ENCODE data around the gene CHST11. TPM values are rescaled to one million over a fixed set of nuclear protein-coding genes. Genes with fewer than 3 reads are reported as not detected.

Gene CHST11
- total and polyA plus RNA-seq, 8 donors: 11.1 to 56.9 (median 14.8) TPM

GRCh38 chr12:104566244-104566993 lies 109.7 kb downstream of the CHST11 start:
- ATAC-seq (no peak), DNase-seq (no peak)
- Histone ChIP-seq H3K36me3 (no peaks in the 10 kb centered on the region), H3K4me3 (no peak overlapping the region), H3K4me1 (peaks cover 0 to 44% of the 10 kb centered on the region in 2 donors), H3K27me3 (no peaks in the 10 kb centered on the region), H3K9me3 (no peaks in the 10 kb centered on the region), H3K27ac (no peak overlapping the region)
- TF ChIP-seq CTCF (IDR thresholded peaks at IDR 0.05): no peak
- intact Hi-C loops (cut with DNase I): no loop called here

GRCh38 chr12:104567832-104568486 lies 111.2 kb downstream of the CHST11 start:
- H3K4me3 ChIP-seq: no peak overlapping the region
- no peaks in the 10 kb centered on the region for H3K36me3 ChIP-seq
- no peak for TF ChIP-seq CTCF (IDR thresholded peaks at IDR 0.05)
- no peaks in the 10 kb centered on the region for H3K27me3 ChIP-seq
- ATAC-seq: no peak
- peaks cover 0 to 46% of the 10 kb centered on the region in 2 donors for H3K4me1 ChIP-seq
- no peaks in the 10 kb centered on the region for H3K9me3 ChIP-seq
- DNase-seq: no peak
- intact Hi-C loops (cut with DNase I): no loop called here
- H3K27ac ChIP-seq: peak overlapping the region in 1 of 2 donors; percentile 24

- H3K9me3 ChIP-seq: no peaks in the 10 kb centered on the region
- ATAC-seq (no peak), DNase-seq (no peak)
- no peaks in the 10 kb centered on the region for H3K27me3 ChIP-seq
- no peak for TF ChIP-seq CTCF (IDR thresholded peaks at IDR 0.05)
- H3K4me3 ChIP-seq: no peak overlapping the region
- H3K36me3 ChIP-seq: no peaks in the 10 kb centered on the region
- peak overlapping the region in 1 of 2 donors; percentile 86 for H3K27ac ChIP-seq
- intact Hi-C loops (cut with DNase I): no loop called here
- peaks cover 0 to 46% of the 10 kb centered on the region in 2 donors for H3K4me1 ChIP-seq
Observed at GRCh38 chr12:104568487-104568868, 111.7 kb downstream of the CHST11 start.

- no peak for DNase-seq
- no peak for ATAC-seq
- H3K9me3 ChIP-seq: no peaks in the 10 kb centered on the region
- H3K27ac ChIP-seq: peak overlapping the region in 1 of 2 donors; percentile 86
- H3K27me3 ChIP-seq: no peaks in the 10 kb centered on the region
- intact Hi-C loops (cut with DNase I): no loop called here
- H3K4me3 ChIP-seq: no peak overlapping the region
- TF ChIP-seq CTCF (IDR thresholded peaks at IDR 0.05): no peak
- no peaks in the 10 kb centered on the region for H3K36me3 ChIP-seq
- H3K4me1 ChIP-seq: peaks cover 0 to 46% of the 10 kb centered on the region in 2 donors
Observed at GRCh38 chr12:104568935-104569334, 112.2 kb downstream of the CHST11 start.

Data from left lung (tissue), 10 donors.